NCI-H2029 treated with DMSO at 0.1 percent for 48 hours (cell line): ENCODE data around the gene DEGS1.
"Not testable (repeated sequence)": the region's sequence is repeated elsewhere in the genome, so short reads cannot be mapped to it uniquely, and the experiment has no call there.

Experiments used
- DNase-seq: peaks from one replicate; lab custom pipeline; 2025; lab: John Stamatoyannopoulos, UW

The DEGS1 gene

DNA sequence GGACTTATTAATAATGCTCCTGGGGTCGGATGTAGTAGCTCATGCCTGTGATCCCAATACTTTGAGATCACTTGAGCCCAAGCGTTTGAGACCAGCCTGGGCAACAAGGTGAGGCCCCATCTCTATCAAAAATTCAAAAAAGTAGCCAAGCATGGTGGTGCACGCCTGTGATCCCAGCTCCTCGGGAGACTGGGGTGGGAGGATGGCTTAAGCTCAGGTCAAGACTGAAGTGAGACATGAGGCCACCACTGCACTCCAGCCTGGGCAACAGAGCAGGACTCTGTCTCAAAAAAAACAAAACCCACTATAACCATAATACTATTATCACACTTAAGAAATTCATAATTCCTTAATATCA lies 1.6 kb upstream of the DEGS1 start:
- no peak for DNase-seq

DNA sequence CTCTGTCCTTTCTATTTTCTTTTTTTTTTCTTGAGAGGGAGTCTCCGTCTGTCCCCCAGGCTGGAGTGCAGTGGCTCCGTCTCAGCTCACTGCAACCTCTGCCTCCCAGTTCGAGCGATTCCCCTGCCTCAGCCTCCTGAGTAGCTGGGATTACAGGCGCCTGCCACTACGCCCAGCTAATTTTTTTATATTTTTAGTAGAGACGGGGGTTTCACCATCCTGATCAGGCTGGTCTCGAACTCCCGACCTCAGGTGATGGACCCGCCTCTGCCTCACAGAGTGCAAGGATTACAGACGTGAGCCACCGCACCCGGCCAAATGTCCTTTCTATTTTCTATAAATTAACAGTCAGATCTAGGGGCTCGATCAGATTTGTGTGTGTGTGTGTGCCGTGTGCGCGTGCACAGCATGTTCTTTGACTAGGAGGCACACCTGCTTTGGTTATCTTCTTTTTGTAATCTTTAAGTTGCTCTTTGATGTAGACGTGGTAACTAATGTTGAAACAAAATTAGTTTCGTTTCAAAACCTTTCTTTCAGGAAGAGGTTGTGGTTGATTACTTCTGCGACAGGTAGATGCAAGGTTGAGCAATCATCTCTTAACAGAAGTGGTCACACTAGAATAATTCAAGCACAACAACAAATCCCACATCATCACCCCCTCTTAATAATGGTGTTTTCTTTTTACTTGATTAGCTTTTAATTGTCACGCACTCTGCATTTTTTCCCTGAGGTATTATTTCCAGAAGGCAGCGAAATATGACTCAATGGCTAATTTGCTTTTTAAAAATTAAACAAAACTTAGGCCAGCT lies 779 bp upstream of the DEGS1 start:
- no peak for DNase-seq

DNA sequence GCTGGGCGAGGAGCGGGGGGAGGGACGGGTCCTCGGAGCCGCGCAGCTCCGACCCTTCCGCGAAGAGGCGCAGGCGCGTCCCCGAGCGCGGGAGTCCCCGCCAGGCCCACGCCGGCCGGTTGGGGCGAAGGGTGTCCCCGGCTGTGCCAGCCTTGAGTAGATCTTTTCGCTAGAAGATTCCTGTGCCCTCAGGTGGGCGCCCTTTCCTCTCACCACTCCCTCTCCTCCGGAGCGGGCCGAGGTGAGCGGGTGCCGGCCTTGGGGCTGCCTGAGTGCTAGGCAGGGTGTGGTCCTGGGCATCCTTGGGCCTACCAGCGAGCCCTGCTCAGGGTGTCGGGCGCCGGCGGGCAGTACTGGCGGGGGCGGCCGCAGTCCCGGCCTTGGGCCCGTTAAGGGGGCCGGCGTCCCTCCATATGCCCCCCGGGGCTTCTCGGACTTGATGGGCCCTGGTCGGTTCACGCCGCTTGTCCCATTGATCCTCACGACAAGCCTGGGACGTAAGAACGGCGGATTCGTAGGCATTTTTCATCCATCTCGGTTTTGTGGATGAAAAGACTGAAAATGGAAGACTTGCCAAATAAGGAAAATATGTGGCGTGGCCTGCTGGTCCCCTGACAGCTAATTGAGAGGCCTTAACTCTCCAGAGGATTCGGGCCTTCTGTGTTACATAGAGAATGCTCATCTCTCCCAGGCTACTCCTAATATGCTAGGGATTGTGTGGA lies 712 bp downstream of the DEGS1 start:
- no peak for DNase-seq

DNA sequence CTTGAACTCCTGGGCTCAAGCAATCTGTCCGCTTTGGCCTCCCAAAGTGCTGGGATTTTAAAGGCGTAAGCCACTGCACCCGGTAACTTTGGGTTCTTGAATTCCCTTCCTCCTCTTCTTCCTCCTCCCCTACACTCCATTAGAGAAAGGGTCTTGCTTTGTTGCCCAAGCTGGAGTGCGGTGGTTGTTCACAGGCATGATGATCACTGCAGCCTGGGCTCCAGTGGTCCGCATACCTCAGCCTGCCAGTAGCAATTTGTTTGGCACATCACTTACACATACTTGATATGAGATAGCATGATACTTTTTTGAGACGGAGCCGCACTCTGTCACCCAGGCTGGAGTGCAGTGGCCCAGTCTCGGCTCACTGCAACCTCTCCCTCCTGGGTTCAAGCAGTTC lies 2.2 kb downstream of the DEGS1 start:
- DNase-seq = no peak

DNA sequence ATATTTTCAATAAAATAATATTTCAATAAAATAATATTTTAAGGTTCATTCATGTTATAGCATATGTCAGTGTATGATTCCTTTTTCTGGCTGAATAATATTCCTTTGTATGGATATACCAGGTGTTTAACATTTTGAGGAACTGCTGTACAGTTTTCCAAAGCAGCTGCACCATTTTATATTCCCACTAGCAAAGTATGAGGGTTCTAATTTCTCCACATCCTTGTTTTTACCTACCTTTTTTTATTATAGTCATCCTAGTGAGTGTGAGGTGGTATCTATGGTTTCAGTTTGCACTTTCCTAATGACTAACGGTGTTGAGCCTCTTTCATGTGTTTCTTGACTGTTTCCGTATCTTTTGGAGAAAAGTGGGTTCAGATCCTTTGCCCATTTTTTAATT lies 5.2 kb downstream of the DEGS1 start:
- no peak for DNase-seq

DNA sequence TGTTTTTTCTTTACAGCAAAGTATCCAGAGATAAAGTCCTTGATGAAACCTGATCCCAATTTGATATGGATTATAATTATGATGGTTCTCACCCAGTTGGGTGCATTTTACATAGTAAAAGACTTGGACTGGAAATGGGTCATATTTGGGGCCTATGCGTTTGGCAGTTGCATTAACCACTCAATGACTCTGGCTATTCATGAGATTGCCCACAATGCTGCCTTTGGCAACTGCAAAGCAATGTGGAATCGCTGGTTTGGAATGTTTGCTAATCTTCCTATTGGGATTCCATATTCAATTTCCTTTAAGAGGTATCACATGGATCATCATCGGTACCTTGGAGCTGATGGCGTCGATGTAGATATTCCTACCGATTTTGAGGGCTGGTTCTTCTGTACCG lies 6.5 kb downstream of the DEGS1 start:
- no peak for DNase-seq

DNA sequence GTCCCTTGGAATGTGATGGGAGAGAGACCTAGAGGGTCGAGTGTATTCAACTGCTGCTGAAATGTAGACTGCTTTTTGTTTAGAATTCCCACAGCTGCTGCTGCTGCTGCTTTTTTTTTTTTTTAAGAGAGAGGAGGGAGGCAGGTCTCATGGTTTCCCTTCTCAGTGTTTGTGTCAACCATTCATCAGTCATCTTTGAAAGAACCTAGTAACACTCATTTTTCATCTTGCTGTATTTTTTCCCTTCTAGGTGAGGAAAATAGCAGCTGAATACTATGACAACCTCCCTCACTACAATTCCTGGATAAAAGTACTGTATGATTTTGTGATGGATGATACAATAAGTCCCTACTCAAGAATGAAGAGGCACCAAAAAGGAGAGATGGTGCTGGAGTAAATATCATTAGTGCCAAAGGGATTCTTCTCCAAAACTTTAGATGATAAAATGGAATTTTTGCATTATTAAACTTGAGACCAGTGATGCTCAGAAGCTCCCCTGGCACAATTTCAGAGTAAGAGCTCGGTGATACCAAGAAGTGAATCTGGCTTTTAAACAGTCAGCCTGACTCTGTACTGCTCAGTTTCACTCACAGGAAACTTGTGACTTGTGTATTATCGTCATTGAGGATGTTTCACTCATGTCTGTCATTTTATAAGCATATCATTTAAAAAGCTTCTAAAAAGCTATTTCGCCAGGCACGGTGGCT lies 9.2 kb downstream of the DEGS1 start:
- DNase-seq = no peak

DNA sequence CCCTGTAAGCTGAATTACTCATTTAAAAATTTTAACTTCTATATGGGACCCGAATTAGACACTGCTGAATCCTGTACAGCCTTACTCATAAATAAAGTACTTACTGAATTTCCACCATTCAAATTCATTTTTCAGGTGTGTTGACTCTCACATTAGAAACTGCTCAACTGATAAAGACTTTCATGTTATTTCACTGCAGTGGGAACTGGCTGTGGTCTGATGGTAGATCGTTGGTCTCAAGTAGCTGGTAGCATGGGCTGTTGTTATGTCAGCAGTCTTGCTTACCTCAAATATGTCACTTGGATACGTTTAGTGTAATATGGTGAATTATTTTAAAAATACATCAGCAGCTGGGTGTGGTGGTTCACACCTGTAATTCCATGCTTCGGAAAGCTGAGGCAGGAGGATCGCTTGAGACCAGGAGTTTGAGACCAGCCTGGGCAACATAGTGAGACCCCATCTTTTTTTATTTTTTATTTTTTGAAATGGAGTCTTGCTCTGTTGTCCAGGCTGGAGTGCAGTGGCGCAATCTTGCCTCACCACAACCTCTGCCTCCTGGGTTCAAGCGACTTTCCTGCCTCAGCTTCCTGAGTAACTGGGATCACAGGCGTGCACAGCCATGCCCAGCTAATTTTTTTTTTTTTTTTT lies 10.4 kb downstream of the DEGS1 start:
- no peak for DNase-seq

DNA sequence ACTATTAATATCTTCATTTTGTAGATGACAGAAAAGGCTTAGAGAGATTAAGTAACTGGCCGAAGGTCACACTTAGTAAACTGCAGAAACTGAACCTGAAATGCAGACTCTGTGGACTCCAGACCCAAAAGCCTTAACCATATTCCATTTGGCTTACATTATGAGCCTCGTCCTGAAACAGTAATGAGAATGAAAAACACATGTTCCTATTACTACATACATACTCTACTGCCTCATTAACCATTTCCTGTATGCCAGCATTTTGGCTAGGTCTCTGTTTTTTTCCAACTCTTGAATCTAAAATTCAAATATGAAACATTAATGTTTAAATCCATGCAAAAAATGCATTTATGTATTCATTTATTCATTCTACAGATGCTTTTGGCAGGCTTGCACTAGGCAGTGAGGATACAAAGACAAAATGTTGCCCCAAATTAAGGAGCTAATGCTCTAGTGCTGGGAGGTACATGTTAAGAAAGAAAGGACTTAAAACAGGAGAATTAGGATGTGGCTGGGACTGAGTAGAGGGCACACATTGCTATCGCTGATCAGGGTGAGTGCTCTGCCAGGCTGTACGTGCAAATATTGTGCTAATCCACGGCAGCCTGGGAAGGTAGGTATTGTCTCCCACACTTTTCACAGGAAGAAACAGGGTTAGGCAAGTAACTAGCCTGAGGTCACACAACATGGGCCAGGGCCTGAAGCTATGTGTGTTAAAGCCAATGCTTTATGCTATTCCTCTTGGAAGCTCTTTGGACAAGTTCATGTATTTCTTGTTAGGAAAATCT lies 14.0 kb downstream of the DEGS1 start:
- no peak for DNase-seq

DNA sequence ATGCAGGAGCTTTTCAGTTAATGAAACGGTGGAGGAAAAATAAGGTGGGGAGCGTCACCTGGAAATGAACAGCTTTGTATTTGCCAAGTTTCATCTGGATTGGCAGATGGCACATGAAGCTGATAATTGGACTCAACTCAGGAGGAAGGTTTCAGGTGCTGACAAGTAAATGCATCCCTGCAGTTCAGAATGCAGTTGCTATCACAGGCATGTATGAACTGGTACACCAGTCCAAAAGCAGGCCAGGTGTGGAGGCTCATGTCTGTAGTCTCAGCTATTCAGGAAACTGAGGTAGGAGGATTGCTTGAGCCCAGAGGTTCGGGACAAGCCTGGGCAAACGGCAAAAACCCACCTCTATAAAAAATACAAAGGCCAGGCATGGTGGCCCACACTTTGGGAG lies 15.5 kb downstream of the DEGS1 start:
- DNase-seq = no peak

DNA sequence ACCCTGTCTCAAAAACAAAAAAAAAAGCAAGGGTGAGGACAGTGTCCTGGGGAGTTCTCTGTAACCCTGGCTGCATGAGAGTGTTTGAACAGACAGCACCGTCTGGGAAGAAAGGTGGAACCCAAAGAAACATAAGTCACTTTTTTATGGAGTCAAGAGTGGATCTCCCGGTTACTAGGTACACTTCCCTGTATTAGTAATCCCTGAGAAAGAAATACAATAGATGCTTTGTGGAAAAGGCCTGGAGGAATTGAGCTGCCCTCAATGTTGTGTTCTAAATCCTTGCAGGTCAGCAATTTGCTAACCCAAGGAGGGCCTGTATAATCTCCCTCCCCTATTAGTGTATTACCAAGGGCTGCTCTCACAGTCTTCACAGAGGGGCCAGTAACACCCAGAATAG lies 16.6 kb downstream of the DEGS1 start:
- DNase-seq = no peak

DNA sequence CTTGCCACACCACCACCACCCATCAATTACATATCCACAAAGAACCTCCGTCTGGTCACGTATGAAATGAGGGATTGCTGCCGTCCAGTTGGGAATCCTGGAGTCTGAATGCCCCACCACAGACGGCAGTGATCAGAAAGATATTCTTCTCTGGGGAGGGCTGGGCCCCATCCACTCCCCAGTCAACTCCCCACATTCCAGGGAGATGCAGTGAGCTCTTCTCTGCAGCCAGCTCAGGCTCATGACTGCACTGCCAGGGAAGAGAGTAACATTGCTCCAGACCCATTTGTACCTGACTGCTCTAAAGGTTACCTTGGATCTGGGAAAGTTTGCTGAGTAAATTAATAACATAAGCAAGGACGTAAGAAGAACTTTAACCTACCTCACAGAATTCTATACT lies 18.3 kb downstream of the DEGS1 start:
- no peak for DNase-seq

DNA sequence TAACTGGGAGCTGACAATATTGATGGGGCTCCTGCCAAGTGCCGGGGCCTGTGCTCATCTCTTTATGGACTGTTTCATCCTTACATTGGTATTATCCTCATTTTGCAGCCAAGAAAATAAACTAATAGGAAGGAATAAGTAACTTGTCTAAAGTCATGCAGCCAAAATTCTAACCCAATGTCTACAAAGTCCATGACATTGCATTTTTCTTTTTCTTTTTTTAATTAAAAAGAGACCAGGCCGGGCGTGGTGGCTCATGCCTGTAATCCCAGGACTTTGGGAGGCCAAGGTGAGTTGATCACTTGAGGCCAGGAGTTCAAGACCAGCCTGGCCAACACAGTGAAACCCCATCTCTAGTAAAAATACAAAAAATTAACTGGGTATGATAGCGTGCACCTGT lies 18.8 kb downstream of the DEGS1 start:
- no peak for DNase-seq

DNA sequence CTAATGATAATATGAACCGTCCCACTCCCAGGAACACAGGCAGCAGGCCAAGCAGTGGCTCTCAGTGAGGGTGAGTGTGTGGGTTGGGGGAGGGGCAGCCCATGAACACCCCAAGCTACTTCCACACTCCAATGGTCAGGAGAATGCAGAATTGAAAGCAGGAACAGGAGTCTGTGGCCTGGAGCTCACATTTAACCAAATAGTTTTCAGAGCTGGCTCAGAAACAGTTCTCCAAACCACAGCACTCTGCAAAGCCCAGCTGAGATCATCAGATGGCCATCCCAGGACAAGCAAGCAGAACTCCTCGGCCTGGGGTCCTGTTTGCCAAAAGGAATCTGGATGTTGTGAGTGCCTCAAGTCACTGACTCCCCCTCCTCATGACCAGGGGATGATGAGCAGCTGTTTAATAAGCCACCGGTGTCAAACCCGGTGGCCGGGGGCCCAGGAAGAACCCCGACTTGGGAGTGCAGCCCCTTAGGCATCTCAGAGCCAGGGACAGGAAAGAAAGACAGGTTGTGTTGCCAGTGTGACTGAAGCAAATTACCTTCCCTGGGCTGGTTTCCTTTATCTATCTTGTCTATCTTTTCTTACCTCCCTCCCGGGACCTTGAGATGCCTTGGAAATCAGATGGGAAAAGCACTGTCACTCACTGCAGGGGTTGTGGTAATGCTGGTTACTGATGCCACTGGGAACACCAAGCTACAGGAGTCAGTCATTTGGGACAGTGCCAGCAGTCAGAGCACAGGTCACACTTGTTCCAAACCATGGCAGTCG lies 20.4 kb downstream of the DEGS1 start:
- DNase-seq = no peak

DNA sequence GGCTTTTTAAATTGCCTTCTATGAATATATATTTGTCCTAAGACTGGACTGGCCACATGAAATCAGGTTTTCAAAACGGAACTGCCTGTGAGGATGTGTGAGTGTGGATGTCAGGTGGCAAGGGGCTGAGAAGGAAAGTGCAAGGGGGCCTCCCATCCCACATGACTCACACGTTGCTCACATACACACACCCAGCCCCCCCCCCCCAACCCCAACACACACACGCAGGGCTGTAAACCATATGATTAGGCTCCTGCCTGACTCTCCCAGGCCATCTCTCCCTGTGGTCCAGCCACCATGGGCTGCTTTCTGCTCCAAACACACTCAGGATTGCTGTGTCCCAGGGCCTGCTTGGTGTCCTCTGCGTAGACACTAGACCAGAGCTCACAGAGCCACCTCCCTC lies 22.4 kb downstream of the DEGS1 start:
- no peak for DNase-seq

DNA sequence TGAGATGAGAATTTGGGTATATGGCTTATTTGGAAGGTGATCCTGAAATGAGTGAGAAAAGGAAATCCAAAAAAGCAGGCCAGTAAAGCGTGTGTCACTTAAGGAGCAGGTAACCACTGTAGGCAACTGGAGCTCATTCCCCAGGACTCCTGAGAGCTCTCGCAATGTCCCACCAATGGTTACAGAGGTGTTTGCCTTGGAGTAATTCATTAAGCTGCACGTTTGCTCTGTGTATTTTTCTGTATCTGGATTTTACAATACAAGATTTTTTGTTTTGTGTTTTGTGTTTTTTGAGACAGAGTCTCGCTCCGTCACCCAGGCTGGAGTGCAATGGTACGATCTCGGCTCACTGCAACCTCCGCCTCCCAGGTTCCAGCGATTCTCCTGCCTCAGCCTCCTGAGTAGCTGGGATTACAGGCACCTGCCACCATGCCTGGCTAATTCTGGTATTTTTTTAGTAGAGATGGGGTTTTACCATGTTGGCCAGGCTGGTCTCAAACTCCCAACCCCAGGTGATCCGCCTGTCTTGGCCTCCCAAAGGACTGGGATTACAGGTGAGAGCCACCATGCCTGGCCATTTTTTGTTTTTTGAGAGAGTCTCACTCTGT lies 23.0 kb downstream of the DEGS1 start:
- DNase-seq = not testable (repeated sequence)

DNA sequence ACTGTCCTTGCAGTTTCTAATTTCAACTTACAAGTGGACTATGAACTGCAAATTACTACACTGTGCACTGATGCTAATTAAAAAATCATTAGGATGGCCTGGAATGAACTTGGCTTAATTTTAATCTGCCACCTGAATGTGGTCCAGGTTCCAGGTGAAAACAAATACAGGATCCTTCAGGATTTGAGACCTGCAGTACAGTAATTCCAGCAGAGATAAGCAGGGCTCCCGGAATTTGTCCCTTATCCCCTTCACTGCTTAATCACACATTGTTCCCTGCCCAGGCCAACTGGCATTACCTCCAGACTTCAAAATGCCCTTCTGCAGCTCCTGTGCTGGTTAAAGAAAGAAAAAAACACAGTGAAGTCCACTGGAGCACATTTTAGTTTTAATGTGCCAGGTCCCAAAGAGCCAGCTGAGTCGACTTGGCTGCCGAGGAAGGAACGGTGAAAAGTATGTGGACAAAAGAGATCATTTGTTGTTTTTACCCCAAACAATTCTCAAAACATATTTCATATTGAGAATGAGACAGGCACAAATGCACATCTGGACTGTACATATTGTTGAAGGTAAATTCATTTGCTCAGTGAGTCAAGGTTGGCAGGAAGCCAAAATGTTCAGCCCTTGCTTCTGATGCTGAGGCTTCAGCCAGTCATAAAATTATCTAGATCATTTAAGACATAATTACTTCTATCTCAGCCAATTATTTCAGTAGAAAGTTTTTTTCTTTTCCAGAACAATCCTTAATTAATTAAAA lies 28.3 kb downstream of the DEGS1 start:
- peak; percentile 28 for DNase-seq

DNA sequence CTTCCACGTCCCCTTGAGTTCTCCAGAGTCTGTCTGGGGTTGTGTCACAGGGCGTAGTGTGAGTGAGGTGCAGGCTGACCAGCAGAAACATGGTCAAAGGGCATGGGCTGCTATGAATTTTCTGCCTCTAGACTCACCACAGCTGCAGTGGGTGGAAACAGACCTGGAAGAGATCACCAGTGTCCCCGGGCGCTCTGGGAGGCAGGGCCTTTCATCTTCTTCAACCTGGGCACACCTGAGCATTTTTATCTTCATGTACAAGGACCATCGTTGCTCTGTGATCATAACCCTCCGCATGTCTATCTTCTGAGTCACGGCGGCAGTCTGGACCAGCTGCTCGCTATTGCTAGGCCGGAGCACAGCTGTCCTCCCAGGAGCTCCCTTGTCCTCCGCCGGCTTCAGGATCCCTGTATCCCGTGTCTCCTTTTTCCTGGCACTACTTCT lies 29.6 kb downstream of the DEGS1 start:
- DNase-seq = no peak

DNA sequence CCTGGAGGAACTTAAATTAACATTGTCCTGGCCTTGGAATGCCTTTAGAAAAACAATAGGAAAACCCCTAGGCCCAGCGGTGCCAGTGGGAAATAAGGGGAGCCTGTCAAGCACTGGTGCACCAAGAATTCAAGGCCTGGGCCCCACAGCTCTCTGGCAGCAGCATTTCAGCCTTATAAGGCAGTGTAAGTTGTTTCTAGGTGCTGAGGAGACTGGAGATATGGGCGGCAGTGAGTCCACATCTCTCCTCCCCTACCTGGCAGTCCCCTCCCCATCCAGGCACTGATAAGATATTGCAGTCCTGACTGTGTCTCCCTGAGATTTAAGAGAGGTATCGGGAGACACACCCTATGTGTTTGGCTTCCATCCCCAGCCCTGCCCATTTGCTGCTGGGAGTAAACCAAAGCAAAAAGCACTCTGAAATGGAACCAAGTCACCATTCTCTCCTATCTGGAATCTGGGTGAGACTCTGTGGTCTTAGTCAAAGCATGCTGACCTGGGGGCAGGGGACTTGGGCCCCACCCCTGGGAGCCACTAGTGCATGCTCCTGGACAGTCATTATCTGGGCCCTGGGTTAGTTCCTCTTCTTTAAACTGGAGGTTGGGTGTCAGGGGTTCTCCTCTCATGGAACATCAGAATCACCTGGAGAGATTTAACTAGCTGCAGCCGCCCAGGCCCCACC lies 30.5 kb downstream of the DEGS1 start:
- DNase-seq = no peak
